OCI-LY7 (cell line): ENCODE data around the gene CCBE1.

Experiments used
- EZH2phosphoT487 ChIP-seq: fragments of 200-600 bp; sonication (generic); IDR thresholded peaks from 2 replicates; pipeline ENCODE4 v1.6.1; 2018; ENCODE audit warnings: low read depth, borderline replicate concordance, mild to moderate bottlenecking, mixed run types, antibody characterized with exemption, low read length, moderate library complexity, mixed read lengths
- TF ChIP-seq, protein P1 (sequence below): fragments of 200-600 bp; sonication (generic); conservative IDR thresholded peaks from 2 replicates; pipeline ENCODE4 v1.5.1; 2014; ENCODE audit warnings: mild to moderate bottlenecking, antibody characterized with exemption, low read length, moderate library complexity, mixed read lengths

DNA sequence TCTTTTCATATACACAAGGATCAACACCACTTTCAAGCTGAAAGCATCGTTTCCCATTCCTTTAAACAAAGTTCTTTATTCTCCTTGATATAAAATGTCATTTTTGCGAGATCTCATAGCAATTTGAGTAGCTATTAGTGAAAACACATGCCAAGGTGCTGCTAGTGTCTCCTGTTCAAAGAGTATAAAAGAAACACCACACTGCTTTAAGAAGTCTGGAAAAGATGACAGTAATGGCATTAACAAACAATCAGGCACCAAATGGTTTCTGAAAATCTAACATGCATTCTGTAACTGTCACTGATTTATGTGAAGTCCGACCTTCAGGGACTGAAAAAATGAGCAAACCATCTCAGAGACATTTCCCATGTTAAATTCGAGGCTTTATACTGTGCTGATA is 2.4 kb downstream of the CCBE1 start:
- TF ChIP-seq, protein P1, sequence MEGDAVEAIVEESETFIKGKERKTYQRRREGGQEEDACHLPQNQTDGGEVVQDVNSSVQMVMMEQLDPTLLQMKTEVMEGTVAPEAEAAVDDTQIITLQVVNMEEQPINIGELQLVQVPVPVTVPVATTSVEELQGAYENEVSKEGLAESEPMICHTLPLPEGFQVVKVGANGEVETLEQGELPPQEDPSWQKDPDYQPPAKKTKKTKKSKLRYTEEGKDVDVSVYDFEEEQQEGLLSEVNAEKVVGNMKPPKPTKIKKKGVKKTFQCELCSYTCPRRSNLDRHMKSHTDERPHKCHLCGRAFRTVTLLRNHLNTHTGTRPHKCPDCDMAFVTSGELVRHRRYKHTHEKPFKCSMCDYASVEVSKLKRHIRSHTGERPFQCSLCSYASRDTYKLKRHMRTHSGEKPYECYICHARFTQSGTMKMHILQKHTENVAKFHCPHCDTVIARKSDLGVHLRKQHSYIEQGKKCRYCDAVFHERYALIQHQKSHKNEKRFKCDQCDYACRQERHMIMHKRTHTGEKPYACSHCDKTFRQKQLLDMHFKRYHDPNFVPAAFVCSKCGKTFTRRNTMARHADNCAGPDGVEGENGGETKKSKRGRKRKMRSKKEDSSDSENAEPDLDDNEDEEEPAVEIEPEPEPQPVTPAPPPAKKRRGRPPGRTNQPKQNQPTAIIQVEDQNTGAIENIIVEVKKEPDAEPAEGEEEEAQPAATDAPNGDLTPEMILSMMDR, result no peak
- TF ChIP-seq EZH2phosphoT487, result no peak
